ENCODE measurements around the gene S1PR4. TPM values are rescaled to one million over a fixed set of nuclear protein-coding genes. Genes with fewer than 3 reads are reported as not detected.
"Not testable (repeated sequence)": the region's sequence is repeated elsewhere in the genome, so short reads cannot be mapped to it uniquely, and the experiment has no call there.

Gene S1PR4
- total RNA-seq, 1 donor from 2014 or later, result 0.41 TPM

- FAIRE-seq (no peak), DNase-seq (ENCODE audit: low spot score in 2 of 2) (no peak)
Measured at GRCh38 chr19:3151563-3152418, 26.8 kb upstream of the S1PR4 start.

GRCh38 chr19:3152419-3152780, 26.2 kb upstream of the S1PR4 start:
- DNase-seq (ENCODE audit: low spot score in 2 of 2), result no peak

GRCh38 chr19:3153286-3154230, 25.0 kb upstream of the S1PR4 start:
- no peak for DNase-seq (ENCODE audit: low spot score in 2 of 2)
- no peak for FAIRE-seq

More at GRCh38 chr19:3152419-3152780, 26.2 kb upstream of the S1PR4 start:
- FAIRE-seq, result no peak

- FAIRE-seq; DNase-seq (ENCODE audit: low spot score in 2 of 2): not testable (repeated sequence)
Measured at GRCh38 chr19:3154447-3154846, 24.1 kb upstream of the S1PR4 start.

- DNase-seq (ENCODE audit: low spot score in 2 of 2), result no peak
- no peak for FAIRE-seq
Measured at GRCh38 chr19:3154957-3155736, 23.4 kb upstream of the S1PR4 start.

GRCh38 chr19:3157096-3157845, 21.3 kb upstream of the S1PR4 start:
- DNase-seq (ENCODE audit: low spot score in 2 of 2) (no peak), FAIRE-seq (no peak)

GRCh38 chr19:3159565-3159964, 19.0 kb upstream of the S1PR4 start:
- FAIRE-seq (no peak), DNase-seq (ENCODE audit: low spot score in 2 of 2) (no peak)

GRCh38 chr19:3160219-3160618, 18.4 kb upstream of the S1PR4 start:
- FAIRE-seq, result no peak

GRCh38 chr19:3161453-3161852, 17.1 kb upstream of the S1PR4 start:
- DNase-seq (ENCODE audit: low spot score in 2 of 2) (no peak), FAIRE-seq (no peak)

More at GRCh38 chr19:3160219-3160618, 18.4 kb upstream of the S1PR4 start:
- no peak for DNase-seq (ENCODE audit: low spot score in 2 of 2)

GRCh38 chr19:3162418-3163229, 15.9 kb upstream of the S1PR4 start:
- FAIRE-seq, result no peak
- DNase-seq (ENCODE audit: low spot score in 2 of 2), result no peak

- FAIRE-seq (no peak), DNase-seq (ENCODE audit: low spot score in 2 of 2) (peak; percentile 75 to 90)
Measured at GRCh38 chr19:3163230-3163886, 15.2 kb upstream of the S1PR4 start.

- DNase-seq (ENCODE audit: low spot score in 2 of 2) (no peak), FAIRE-seq (no peak)
Measured at GRCh38 chr19:3163943-3164342, 14.6 kb upstream of the S1PR4 start.

- FAIRE-seq (no peak), DNase-seq (ENCODE audit: low spot score in 2 of 2) (no peak)
Measured at GRCh38 chr19:3167533-3168272, 10.9 kb upstream of the S1PR4 start.

GRCh38 chr19:3171894-3172672, 6.5 kb upstream of the S1PR4 start:
- FAIRE-seq, result no peak
- no peak for DNase-seq (ENCODE audit: low spot score in 2 of 2)

GRCh38 chr19:3172673-3173000, 5.9 kb upstream of the S1PR4 start:
- FAIRE-seq, result not testable (repeated sequence)

GRCh38 chr19:3175781-3176714, 2.5 kb upstream of the S1PR4 start:
- DNase-seq (ENCODE audit: low spot score in 2 of 2) (no peak), FAIRE-seq (no peak)

More at GRCh38 chr19:3172673-3173000, 5.9 kb upstream of the S1PR4 start:
- DNase-seq (ENCODE audit: low spot score in 2 of 2), result not testable (repeated sequence)
